Measurements from ENCODE around the gene UCHL3. TPM values are rescaled to one million over a fixed set of nuclear protein-coding genes. Genes with fewer than 3 reads are reported as not detected.

UCHL3 gene
- total and polyA plus RNA-seq, 2 donors: 48.8 to 57.9 TPM

- 72% methylated on average over 4 of the region's 4 CpGs for WGBS
- H3K27ac ChIP-seq (ENCODE audit: low read depth in 1 of 2, low read length in 1 of 2): no peak overlapping the region
- H3K27me3 ChIP-seq (ENCODE audit: control insufficient read depth in 2 of 2, insufficient read depth in 1 of 2, low read length in 1 of 2): no peaks in the 10 kb centered on the region
- DNase-seq (ENCODE audit: low read depth in 6 of 9, low spot score in 9 of 9): no peak
- no peaks in the 10 kb centered on the region for H3K9me3 ChIP-seq (ENCODE audit: control insufficient read depth in 2 of 2, insufficient read depth in 1 of 2, low read length in 1 of 2)
- H3K4me3 ChIP-seq (ENCODE audit: low read length in 2 of 2): no peak overlapping the region
- peaks cover 0 to 11% of the 10 kb centered on the region in 2 donors for H3K36me3 ChIP-seq (ENCODE audit: control insufficient read depth in 2 of 2, insufficient read depth in 2 of 2, low read length in 1 of 2)
- H3K4me1 ChIP-seq (ENCODE audit: control insufficient read depth in 2 of 2, insufficient read depth in 2 of 2, low read length in 2 of 2): no peaks in the 10 kb centered on the region
These were observed 50.8 kb downstream of the UCHL3 start for GRCh38 chr13:75600371-75600770.

- DNase-seq (ENCODE audit: low read depth in 6 of 9, low spot score in 9 of 9): no peak
- no peak overlapping the region for H3K27ac ChIP-seq (ENCODE audit: low read depth in 1 of 2, low read length in 1 of 2)
- no peak overlapping the region for H3K4me3 ChIP-seq (ENCODE audit: low read length in 2 of 2)
- peaks cover 7 to 9% of the 10 kb centered on the region in 2 donors for H3K36me3 ChIP-seq (ENCODE audit: control insufficient read depth in 2 of 2, insufficient read depth in 2 of 2, low read length in 1 of 2)
- WGBS: 98% methylated on average over 2 of the region's 2 CpGs
- H3K4me1 ChIP-seq (ENCODE audit: control insufficient read depth in 2 of 2, insufficient read depth in 2 of 2, low read length in 2 of 2): no peaks in the 10 kb centered on the region
- no peaks in the 10 kb centered on the region for H3K27me3 ChIP-seq (ENCODE audit: control insufficient read depth in 2 of 2, insufficient read depth in 1 of 2, low read length in 1 of 2)
- no peaks in the 10 kb centered on the region for H3K9me3 ChIP-seq (ENCODE audit: control insufficient read depth in 2 of 2, insufficient read depth in 1 of 2, low read length in 1 of 2)
These were observed 53.4 kb downstream of the UCHL3 start for GRCh38 chr13:75603038-75603437.

GRCh38 chr13:75607447-75607846, 57.9 kb downstream of the UCHL3 start:
- DNase-seq (ENCODE audit: low read depth in 6 of 9, low spot score in 9 of 9): no peak
- Histone ChIP-seq H3K9me3 (ENCODE audit: control insufficient read depth in 2 of 2, insufficient read depth in 1 of 2, low read length in 1 of 2) (no peaks in the 10 kb centered on the region), H3K4me3 (ENCODE audit: low read length in 2 of 2) (no peak overlapping the region), H3K36me3 (ENCODE audit: control insufficient read depth in 2 of 2, insufficient read depth in 2 of 2, low read length in 1 of 2) (peaks cover 4 to 7% of the 10 kb centered on the region in 2 donors), H3K4me1 (ENCODE audit: control insufficient read depth in 2 of 2, insufficient read depth in 2 of 2, low read length in 2 of 2) (no peaks in the 10 kb centered on the region), H3K27me3 (ENCODE audit: control insufficient read depth in 2 of 2, insufficient read depth in 1 of 2, low read length in 1 of 2) (no peaks in the 10 kb centered on the region), H3K27ac (ENCODE audit: low read depth in 1 of 2, low read length in 1 of 2) (no peak overlapping the region)
- WGBS: 98% methylated on average over 2 of the region's 2 CpGs

- peaks cover 0 to 7% of the 10 kb centered on the region in 2 donors for H3K36me3 ChIP-seq (ENCODE audit: control insufficient read depth in 2 of 2, insufficient read depth in 2 of 2, low read length in 1 of 2)
- no peak overlapping the region for H3K4me3 ChIP-seq (ENCODE audit: low read length in 2 of 2)
- no peaks in the 10 kb centered on the region for H3K9me3 ChIP-seq (ENCODE audit: control insufficient read depth in 2 of 2, insufficient read depth in 1 of 2, low read length in 1 of 2)
- no peak overlapping the region for H3K27ac ChIP-seq (ENCODE audit: low read depth in 1 of 2, low read length in 1 of 2)
- H3K4me1 ChIP-seq (ENCODE audit: control insufficient read depth in 2 of 2, insufficient read depth in 2 of 2, low read length in 2 of 2): no peaks in the 10 kb centered on the region
- no peak for DNase-seq (ENCODE audit: low read depth in 6 of 9, low spot score in 9 of 9)
- H3K27me3 ChIP-seq (ENCODE audit: control insufficient read depth in 2 of 2, insufficient read depth in 1 of 2, low read length in 1 of 2): no peaks in the 10 kb centered on the region
These were observed 60.9 kb downstream of the UCHL3 start for GRCh38 chr13:75610466-75610865.

- no peaks in the 10 kb centered on the region for H3K9me3 ChIP-seq (ENCODE audit: control insufficient read depth in 2 of 2, insufficient read depth in 1 of 2, low read length in 1 of 2)
- WGBS: 100% methylated on average over 2 of the region's 2 CpGs
- no peaks in the 10 kb centered on the region for H3K27me3 ChIP-seq (ENCODE audit: control insufficient read depth in 2 of 2, insufficient read depth in 1 of 2, low read length in 1 of 2)
- H3K4me1 ChIP-seq (ENCODE audit: control insufficient read depth in 2 of 2, insufficient read depth in 2 of 2, low read length in 2 of 2): no peaks in the 10 kb centered on the region
- no peak overlapping the region for H3K27ac ChIP-seq (ENCODE audit: low read depth in 1 of 2, low read length in 1 of 2)
- no peak overlapping the region for H3K4me3 ChIP-seq (ENCODE audit: low read length in 2 of 2)
- DNase-seq (ENCODE audit: low read depth in 6 of 9, low spot score in 9 of 9): no peak
- H3K36me3 ChIP-seq (ENCODE audit: control insufficient read depth in 2 of 2, insufficient read depth in 2 of 2, low read length in 1 of 2): no peaks in the 10 kb centered on the region
These were observed 62.8 kb downstream of the UCHL3 start for GRCh38 chr13:75612354-75612753.

GRCh38 chr13:75617230-75617629, 67.6 kb downstream of the UCHL3 start:
- 98% methylated on average over 1 of the region's 1 CpG for WGBS
- no peak overlapping the region for H3K27ac ChIP-seq (ENCODE audit: low read depth in 1 of 2, low read length in 1 of 2)

GRCh38 chr13:75618308-75618707, 68.7 kb downstream of the UCHL3 start:
- DNase-seq (ENCODE audit: low read depth in 6 of 9, low spot score in 9 of 9): no peak
- H3K4me3 ChIP-seq (ENCODE audit: low read length in 2 of 2): no peak overlapping the region
- H3K4me1 ChIP-seq (ENCODE audit: control insufficient read depth in 2 of 2, insufficient read depth in 2 of 2, low read length in 2 of 2): no peaks in the 10 kb centered on the region
- no peaks in the 10 kb centered on the region for H3K27me3 ChIP-seq (ENCODE audit: control insufficient read depth in 2 of 2, insufficient read depth in 1 of 2, low read length in 1 of 2)
- no peaks in the 10 kb centered on the region for H3K36me3 ChIP-seq (ENCODE audit: control insufficient read depth in 2 of 2, insufficient read depth in 2 of 2, low read length in 1 of 2)
- no peak overlapping the region for H3K27ac ChIP-seq (ENCODE audit: low read depth in 1 of 2, low read length in 1 of 2)
- WGBS: 0% methylated on average over 1 of the region's 1 CpG
- H3K9me3 ChIP-seq (ENCODE audit: control insufficient read depth in 2 of 2, insufficient read depth in 1 of 2, low read length in 1 of 2): no peaks in the 10 kb centered on the region

More at GRCh38 chr13:75617230-75617629, 67.6 kb downstream of the UCHL3 start:
- DNase-seq (ENCODE audit: low read depth in 6 of 9, low spot score in 9 of 9): no peak
- H3K27me3 ChIP-seq (ENCODE audit: control insufficient read depth in 2 of 2, insufficient read depth in 1 of 2, low read length in 1 of 2): no peaks in the 10 kb centered on the region
- no peaks in the 10 kb centered on the region for H3K9me3 ChIP-seq (ENCODE audit: control insufficient read depth in 2 of 2, insufficient read depth in 1 of 2, low read length in 1 of 2)
- no peak overlapping the region for H3K4me3 ChIP-seq (ENCODE audit: low read length in 2 of 2)
- H3K4me1 ChIP-seq (ENCODE audit: control insufficient read depth in 2 of 2, insufficient read depth in 2 of 2, low read length in 2 of 2): no peaks in the 10 kb centered on the region
- no peaks in the 10 kb centered on the region for H3K36me3 ChIP-seq (ENCODE audit: control insufficient read depth in 2 of 2, insufficient read depth in 2 of 2, low read length in 1 of 2)

- WGBS: 96% methylated on average over 1 of the region's 1 CpG
- H3K9me3 ChIP-seq (ENCODE audit: control insufficient read depth in 2 of 2, insufficient read depth in 1 of 2, low read length in 1 of 2): no peaks in the 10 kb centered on the region
- no peak for DNase-seq (ENCODE audit: low read depth in 6 of 9, low spot score in 9 of 9)
- H3K4me1 ChIP-seq (ENCODE audit: control insufficient read depth in 2 of 2, insufficient read depth in 2 of 2, low read length in 2 of 2): no peaks in the 10 kb centered on the region
- H3K4me3 ChIP-seq (ENCODE audit: low read length in 2 of 2): no peak overlapping the region
- H3K36me3 ChIP-seq (ENCODE audit: control insufficient read depth in 2 of 2, insufficient read depth in 2 of 2, low read length in 1 of 2): peaks cover 0 to 2% of the 10 kb centered on the region in 2 donors
- no peaks in the 10 kb centered on the region for H3K27me3 ChIP-seq (ENCODE audit: control insufficient read depth in 2 of 2, insufficient read depth in 1 of 2, low read length in 1 of 2)
- no peak overlapping the region for H3K27ac ChIP-seq (ENCODE audit: low read depth in 1 of 2, low read length in 1 of 2)
These were observed 70.4 kb downstream of the UCHL3 start for GRCh38 chr13:75620020-75620419.

GRCh38 chr13:75621147-75621546, 71.6 kb downstream of the UCHL3 start:
- no peaks in the 10 kb centered on the region for H3K9me3 ChIP-seq (ENCODE audit: control insufficient read depth in 2 of 2, insufficient read depth in 1 of 2, low read length in 1 of 2)
- H3K4me3 ChIP-seq (ENCODE audit: low read length in 2 of 2): no peak overlapping the region
- DNase-seq (ENCODE audit: low read depth in 6 of 9, low spot score in 9 of 9): no peak
- H3K4me1 ChIP-seq (ENCODE audit: control insufficient read depth in 2 of 2, insufficient read depth in 2 of 2, low read length in 2 of 2): no peaks in the 10 kb centered on the region
- peaks cover 0 to 2% of the 10 kb centered on the region in 2 donors for H3K36me3 ChIP-seq (ENCODE audit: control insufficient read depth in 2 of 2, insufficient read depth in 2 of 2, low read length in 1 of 2)
- no peak overlapping the region for H3K27ac ChIP-seq (ENCODE audit: low read depth in 1 of 2, low read length in 1 of 2)
- no peaks in the 10 kb centered on the region for H3K27me3 ChIP-seq (ENCODE audit: control insufficient read depth in 2 of 2, insufficient read depth in 1 of 2, low read length in 1 of 2)
- 97% methylated on average over 2 of the region's 2 CpGs for WGBS

GRCh38 chr13:75628801-75629200, 79.2 kb downstream of the UCHL3 start:
- Histone ChIP-seq H3K27ac (ENCODE audit: low read depth in 1 of 2, low read length in 1 of 2) (no peak overlapping the region), H3K4me3 (ENCODE audit: low read length in 2 of 2) (no peak overlapping the region), H3K27me3 (ENCODE audit: control insufficient read depth in 2 of 2, insufficient read depth in 1 of 2, low read length in 1 of 2) (no peaks in the 10 kb centered on the region), H3K36me3 (ENCODE audit: control insufficient read depth in 2 of 2, insufficient read depth in 2 of 2, low read length in 1 of 2) (peaks cover 0 to 2% of the 10 kb centered on the region in 2 donors), H3K4me1 (ENCODE audit: control insufficient read depth in 2 of 2, insufficient read depth in 2 of 2, low read length in 2 of 2) (no peaks in the 10 kb centered on the region), H3K9me3 (ENCODE audit: control insufficient read depth in 2 of 2, insufficient read depth in 1 of 2, low read length in 1 of 2) (no peaks in the 10 kb centered on the region)
- DNase-seq (ENCODE audit: low read depth in 6 of 9, low spot score in 9 of 9): no peak
- WGBS: 95% methylated on average over 4 of the region's 4 CpGs
